WTC11 (cell line): ENCODE results near the gene MAML3. TPM values are rescaled to one million over a fixed set of nuclear protein-coding genes. Genes with fewer than 3 reads are reported as not detected.

ENCODE experiments used
- ATAC-seq: fragments of 200-7000 bp; cut with Tn5 transposase; 2 replicates; pipeline ENCODE4 v1.10.0; 2021; ENCODE audit warnings: mild to moderate bottlenecking, moderate library complexity
- CTCF ChIA-PET: fragments of 300-600 bp; sonication (Branson Sonifier 250); formaldehyde crosslinking; loops from one replicate; lab custom pipeline; 2021; ENCODE audit warnings: antibody characterized with exemption; lab: Charles Lee
- POLR2A ChIA-PET: fragments of 350-600 bp; sonication (Branson Sonifier 250); formaldehyde crosslinking; loops from one replicate; lab custom pipeline; 2021; ENCODE audit warnings: antibody characterized with exemption; lab: Charles Lee
- DNase-seq: peaks from one replicate; pipeline ENCODE4 v3.0.0; 2021; ENCODE audit warnings: low spot score
- H3K27ac Mint-ChIP-seq: 2 replicates; pipeline ENCODE4 v1.8.0; 2021; ENCODE audit warnings: mixed read lengths
- H3K27me3 Mint-ChIP-seq: 2 replicates; pipeline ENCODE4 v1.8.0; 2021; ENCODE audit warnings: low read depth, mild to moderate bottlenecking, moderate library complexity, mixed read lengths
- H3K36me3 Mint-ChIP-seq: 2 replicates; pipeline ENCODE4 v1.8.0; 2021; ENCODE audit warnings: mixed read lengths
- H3K4me1 Mint-ChIP-seq: 2 replicates; pipeline ENCODE4 v1.8.0; 2022; ENCODE audit warnings: mixed read lengths
- H3K4me3 Mint-ChIP-seq: 2 replicates; pipeline ENCODE4 v1.8.0; 2021; ENCODE audit warnings: mild to moderate bottlenecking, moderate library complexity, mixed read lengths
- H3K9me3 Mint-ChIP-seq: 2 replicates; pipeline ENCODE4 v1.8.0; 2021; ENCODE audit warnings: mixed read lengths
- CREM ChIP-seq: sonication (generic); formaldehyde crosslinking; IDR thresholded peaks from 2 replicates; pipeline ENCODE4 v1.8.1; 2022; ENCODE audit warnings: mild to moderate bottlenecking, missing genetic modification reagents, moderate library complexity
- CTCF ChIP-seq: fragments of 200-600 bp; IDR thresholded peaks from 2 replicates; pipeline ENCODE4 v1.8.0; 2022; ENCODE audit warnings: antibody characterized with exemption
- EMX1 ChIP-seq: fragments of 250-450 bp; sonication (Bioruptor Pico); IDR thresholded peaks from 2 replicates; pipeline ENCODE4 v1.8.0; 2021; ENCODE audit warnings: mild to moderate bottlenecking
- FOXJ3 ChIP-seq: sonication (generic); formaldehyde crosslinking; IDR thresholded peaks from 2 replicates; pipeline ENCODE4 v1.9.0; 2021; ENCODE audit warnings: missing genetic modification reagents, mild to moderate bottlenecking, borderline replicate concordance
- FOXP1 ChIP-seq: sonication (generic); formaldehyde crosslinking; IDR thresholded peaks from 2 replicates; pipeline ENCODE4 v1.8.0; 2022; ENCODE audit warnings: missing genetic modification reagents, mild to moderate bottlenecking, moderate library complexity, borderline replicate concordance
- IRF1 ChIP-seq: sonication (generic); formaldehyde crosslinking; IDR thresholded peaks from 2 replicates; pipeline ENCODE4 v1.8.0; 2023; ENCODE audit warnings: missing genetic modification reagents
- IRF2 ChIP-seq: sonication (generic); formaldehyde crosslinking; IDR thresholded peaks from 2 replicates; pipeline ENCODE4 v1.8.0; 2022; ENCODE audit warnings: low read depth, missing genetic modification reagents, borderline replicate concordance
- SP1 ChIP-seq: sonication (generic); formaldehyde crosslinking; conservative IDR thresholded peaks from 2 replicates; pipeline ENCODE4 v1.8.1; 2022; ENCODE audit warnings: missing genetic modification reagents
- TEAD1 ChIP-seq: sonication (generic); formaldehyde crosslinking; IDR thresholded peaks from 2 replicates; pipeline ENCODE4 v1.8.0; 2022; ENCODE audit warnings: mild to moderate bottlenecking, missing genetic modification reagents
- ZBTB21 ChIP-seq: sonication (generic); formaldehyde crosslinking; IDR thresholded peaks from 2 replicates; pipeline ENCODE4 v1.8.1; 2023; ENCODE audit warnings: mild to moderate bottlenecking, missing genetic modification reagents, borderline replicate concordance
- ZNF263 ChIP-seq: sonication (generic); formaldehyde crosslinking; IDR thresholded peaks from 2 replicates; pipeline ENCODE4 v1.8.1; 2022; ENCODE audit warnings: low read depth, mild to moderate bottlenecking, moderate library complexity, missing genetic modification reagents
- ZNF396 ChIP-seq: fragments of 250-450 bp; sonication (Bioruptor Pico); IDR thresholded peaks from 2 replicates; pipeline ENCODE4 v1.8.0; 2021; ENCODE audit warnings: mild to moderate bottlenecking, moderate library complexity, borderline replicate concordance
- ZNF512 ChIP-seq: sonication (generic); formaldehyde crosslinking; IDR thresholded peaks from 2 replicates; pipeline ENCODE4 v1.8.1; 2022; ENCODE audit warnings: missing genetic modification reagents, borderline replicate concordance
- total RNA-seq: library from RNA; stranded (reverse); gene quantifications from 3 replicates; pipeline ENCODE4 v1.2.3, GENCODE V29; 2021
- TF ChIP-seq, protein P1 (sequence below): sonication (generic); formaldehyde crosslinking; IDR thresholded peaks from 2 replicates; pipeline ENCODE4 v1.8.0; 2023; ENCODE audit warnings: mild to moderate bottlenecking, missing genetic modification reagents
- TF ChIP-seq, protein P2 (sequence below): sonication (generic); formaldehyde crosslinking; IDR thresholded peaks from 2 replicates; pipeline ENCODE4 v1.8.1; 2023; ENCODE audit warnings: mild to moderate bottlenecking, missing genetic modification reagents
- TF ChIP-seq, protein P3 (sequence below): sonication (generic); formaldehyde crosslinking; IDR thresholded peaks from 2 replicates; pipeline ENCODE4 v1.8.1; 2023; ENCODE audit warnings: mild to moderate bottlenecking, moderate library complexity, missing genetic modification reagents

MAML3 gene
- total RNA-seq, 1 experiment from 2014 or later = 7.4 TPM

- TF ChIP-seq CTCF = no peak
- no peak for TF ChIP-seq FOXJ3 (CRISPR knock-in tag)
Measured at GRCh38 chr4:140078366-140078765, 75.6 kb downstream of the MAML3 start (continued).

GRCh38 chr4:140076307-140076706 is 77.7 kb downstream of the MAML3 start:
- Mint-ChIP-seq H3K4me1 (peaks cover 34% of the 10 kb centered on the region), H3K4me3 (no peak overlapping the region), H3K9me3 (peaks cover 4% of the 10 kb centered on the region; the same call in 1 of the 2 replicates), H3K36me3 (no peaks in the 10 kb centered on the region), H3K27me3 (no peaks in the 10 kb centered on the region), H3K27ac (peak overlapping the region; percentile 8)
- no peak for ATAC-seq
- DNase-seq = no peak
- POLR2A ChIA-PET = interaction anchor here (0.8 kb wide), 1 partner anchor 9 kb away, joined by 3 read pairs; no protein-coding TSS in a partner anchor
- TF ChIP-seq CREM (CRISPR knock-in tag) = no peak
- no peak for TF ChIP-seq ZNF396
- no peak for TF ChIP-seq EMX1
- no peak for TF ChIP-seq ZBTB21 (CRISPR knock-in tag)
- no peak for TF ChIP-seq ZNF263 (CRISPR knock-in tag)
- TF ChIP-seq, protein P1, sequence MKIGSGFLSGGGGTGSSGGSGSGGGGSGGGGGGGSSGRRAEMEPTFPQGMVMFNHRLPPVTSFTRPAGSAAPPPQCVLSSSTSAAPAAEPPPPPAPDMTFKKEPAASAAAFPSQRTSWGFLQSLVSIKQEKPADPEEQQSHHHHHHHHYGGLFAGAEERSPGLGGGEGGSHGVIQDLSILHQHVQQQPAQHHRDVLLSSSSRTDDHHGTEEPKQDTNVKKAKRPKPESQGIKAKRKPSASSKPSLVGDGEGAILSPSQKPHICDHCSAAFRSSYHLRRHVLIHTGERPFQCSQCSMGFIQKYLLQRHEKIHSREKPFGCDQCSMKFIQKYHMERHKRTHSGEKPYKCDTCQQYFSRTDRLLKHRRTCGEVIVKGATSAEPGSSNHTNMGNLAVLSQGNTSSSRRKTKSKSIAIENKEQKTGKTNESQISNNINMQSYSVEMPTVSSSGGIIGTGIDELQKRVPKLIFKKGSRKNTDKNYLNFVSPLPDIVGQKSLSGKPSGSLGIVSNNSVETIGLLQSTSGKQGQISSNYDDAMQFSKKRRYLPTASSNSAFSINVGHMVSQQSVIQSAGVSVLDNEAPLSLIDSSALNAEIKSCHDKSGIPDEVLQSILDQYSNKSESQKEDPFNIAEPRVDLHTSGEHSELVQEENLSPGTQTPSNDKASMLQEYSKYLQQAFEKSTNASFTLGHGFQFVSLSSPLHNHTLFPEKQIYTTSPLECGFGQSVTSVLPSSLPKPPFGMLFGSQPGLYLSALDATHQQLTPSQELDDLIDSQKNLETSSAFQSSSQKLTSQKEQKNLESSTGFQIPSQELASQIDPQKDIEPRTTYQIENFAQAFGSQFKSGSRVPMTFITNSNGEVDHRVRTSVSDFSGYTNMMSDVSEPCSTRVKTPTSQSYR (CRISPR knock-in tag) = no peak
- no peak for TF ChIP-seq FOXP1 (CRISPR knock-in tag)
- TF ChIP-seq ZNF512 (CRISPR knock-in tag) = no peak
- TF ChIP-seq IRF1 (CRISPR knock-in tag) = no peak
- no peak for TF ChIP-seq IRF2 (CRISPR knock-in tag)
- TF ChIP-seq, protein P2, sequence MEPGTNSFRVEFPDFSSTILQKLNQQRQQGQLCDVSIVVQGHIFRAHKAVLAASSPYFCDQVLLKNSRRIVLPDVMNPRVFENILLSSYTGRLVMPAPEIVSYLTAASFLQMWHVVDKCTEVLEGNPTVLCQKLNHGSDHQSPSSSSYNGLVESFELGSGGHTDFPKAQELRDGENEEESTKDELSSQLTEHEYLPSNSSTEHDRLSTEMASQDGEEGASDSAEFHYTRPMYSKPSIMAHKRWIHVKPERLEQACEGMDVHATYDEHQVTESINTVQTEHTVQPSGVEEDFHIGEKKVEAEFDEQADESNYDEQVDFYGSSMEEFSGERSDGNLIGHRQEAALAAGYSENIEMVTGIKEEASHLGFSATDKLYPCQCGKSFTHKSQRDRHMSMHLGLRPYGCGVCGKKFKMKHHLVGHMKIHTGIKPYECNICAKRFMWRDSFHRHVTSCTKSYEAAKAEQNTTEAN (CRISPR knock-in tag) = no peak
- TF ChIP-seq, protein P3, sequence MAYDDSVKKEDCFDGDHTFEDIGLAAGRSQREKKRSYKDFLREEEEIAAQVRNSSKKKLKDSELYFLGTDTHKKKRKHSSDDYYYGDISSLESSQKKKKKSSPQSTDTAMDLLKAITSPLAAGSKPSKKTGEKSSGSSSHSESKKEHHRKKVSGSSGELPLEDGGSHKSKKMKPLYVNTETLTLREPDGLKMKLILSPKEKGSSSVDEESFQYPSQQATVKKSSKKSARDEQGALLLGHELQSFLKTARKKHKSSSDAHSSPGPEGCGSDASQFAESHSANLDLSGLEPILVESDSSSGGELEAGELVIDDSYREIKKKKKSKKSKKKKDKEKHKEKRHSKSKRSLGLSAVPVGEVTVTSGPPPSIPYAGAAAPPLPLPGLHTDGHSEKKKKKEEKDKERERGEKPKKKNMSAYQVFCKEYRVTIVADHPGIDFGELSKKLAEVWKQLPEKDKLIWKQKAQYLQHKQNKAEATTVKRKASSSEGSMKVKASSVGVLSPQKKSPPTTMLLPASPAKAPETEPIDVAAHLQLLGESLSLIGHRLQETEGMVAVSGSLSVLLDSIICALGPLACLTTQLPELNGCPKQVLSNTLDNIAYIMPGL (CRISPR knock-in tag) = no peak
- no peak for TF ChIP-seq TEAD1 (CRISPR knock-in tag)
- TF ChIP-seq SP1 (CRISPR knock-in tag) = no peak
- CTCF ChIA-PET = interaction anchor here (0.5 kb wide), 1 partner anchor 70 kb away, joined by 3 read pairs; no protein-coding TSS in a partner anchor
